Right lobe of liver (tissue), 6 donors: ENCODE data around the gene EPHB1. TPM values are rescaled to one million over a fixed set of nuclear protein-coding genes. Genes with fewer than 3 reads are reported as not detected.

ENCODE experiments used
- ATAC-seq, 4 donors: fragments of 200-7000 bp; cut with Tn5 transposase; one replicate each; pipeline ENCODE4 v1.9.1; 2020; ENCODE audit warnings: mild to moderate bottlenecking in 4 of 4, moderate library complexity in 4 of 4
- DNase-seq, 3 donors: peaks; one replicate each; pipeline ENCODE4 v3.0.0-alpha.2; 2020
- H3K27ac ChIP-seq, 3 donors: fragments of 200-600 bp; one replicate each; pipeline ENCODE4 v1.8.0; 2022
- H3K27me3 ChIP-seq, 2 donors: fragments of 200-600 bp; one replicate each; pipeline ENCODE4 v1.8.0; 2022
- H3K36me3 ChIP-seq, 4 donors: fragments of 200-600 bp; sonication (generic) in 1 of 4; one replicate each; pipeline versions ENCODE4 v1.5.1 to v1.8.0; 2017 to 2022; ENCODE audit warnings: control low read depth in 1 of 4
- H3K4me1 ChIP-seq, 4 donors: fragments of 200-600 bp; sonication (generic) in 1 of 4; one replicate each; pipeline versions ENCODE4 v1.5.1 to v1.8.0; 2017 to 2022; ENCODE audit warnings: control low read depth in 1 of 4
- H3K4me3 ChIP-seq, 3 donors: fragments of 200-600 bp; one replicate each; pipeline ENCODE4 v1.8.0; 2022
- H3K9me3 ChIP-seq, 4 donors: fragments of 200-600 bp; sonication (generic) in 1 of 4; one replicate each; pipeline versions ENCODE4 v1.5.1 to v1.8.0; 2017 to 2022; ENCODE audit warnings: control low read depth in 1 of 4
- POLR2A ChIP-seq: fragments of 450-650 bp; IDR thresholded peaks from one replicate; pipeline ENCODE4 v1.6.1; 2017; ENCODE audit warnings: antibody characterized with exemption, mild to moderate bottlenecking
- WGBS: methylation state at CpG from one replicate; pipeline ENCODE4 v1.1.6; 2018; ENCODE audit warnings: low coverage, low lambda C conversion rate; ENCODE audit not compliant: insufficient coverage; ENCODE audit errors: missing lambda C conversion rate; 5-methylcytosine and 5-hydroxymethylcytosine counted together
- intact Hi-C, 2 donors: fragments of 100-400 bp; cut with DNase I; formaldehyde crosslinking; loops; one replicate each; pipeline versions ENCODE4 v1.11.2 to v1.14.1; 2022
- total RNA-seq, 6 experiments: library from RNA; depleted of rRNA in 2 of 6; stranded (reverse); fragments of >200 nt in 2 of 6; fragmentation: NEBNext Ultra II Directional in 3 of 6; extraction: Animal tissue kit (Norgen Biotek cat#: 25700) in 3 of 6; gene quantifications; one replicate each; pipeline versions ENCODE4 v1.1.0 to v1.2.4, GENCODE V29; 2016 to 2023
- TF ChIP-seq, protein P1 (sequence below), 4 donors: fragments of 200-600 bp in 3 of 4; fragments of 450-650 bp in 1 of 4; IDR thresholded peaks; one replicate each; pipeline versions ENCODE4 v1.5.1 to v1.8.0; 2016 to 2022; ENCODE audit warnings: antibody characterized with exemption in 4 of 4, mild to moderate bottlenecking in 2 of 4
- donor health status: DM: no; HTN: yes; CAD: no.
- donor health status: DM: no; HTN: no; CAD: no.
- donor health status: DM: no; HTN: no; CAD: no.
- donor health status: DM: no; HTN: yes; CAD: no.
- donor health status: DM: no; HTN: yes; CAD: no.

The EPHB1 gene
- total RNA-seq, 6 experiments from 2014 or later = 0.63 to 10.9 (median 1.8) TPM

DNA sequence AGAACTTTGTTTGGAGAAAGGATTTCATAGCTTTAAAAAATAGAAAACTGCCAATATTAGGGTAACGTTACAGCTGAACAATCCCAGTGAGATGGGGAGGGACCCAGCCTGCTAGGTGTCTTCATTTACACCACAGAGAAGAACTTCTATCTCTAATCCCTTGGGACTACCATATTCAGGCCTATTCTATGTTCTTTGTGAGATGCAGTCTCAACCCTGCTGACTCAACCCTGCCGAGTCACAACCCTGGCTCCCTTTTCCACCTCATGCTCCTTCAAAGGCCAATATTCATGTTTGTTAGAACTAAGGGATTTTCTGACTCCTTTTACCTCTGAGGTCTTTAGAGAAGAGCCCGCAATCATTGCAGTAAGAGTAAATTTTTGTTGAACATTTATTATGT lies 350.5 kb downstream of the EPHB1 start:
- Histone ChIP-seq H3K4me3 (no peak overlapping the region), H3K36me3 (no peaks in the 10 kb centered on the region), H3K9me3 (no peaks in the 10 kb centered on the region), H3K4me1 (peaks cover 0 to 72% (median 30%) of the 10 kb centered on the region in 4 donors), H3K27me3 (no peaks in the 10 kb centered on the region), H3K27ac (peak overlapping the region in 1 of 3 donors; percentile 70)
- TF ChIP-seq, protein P1, sequence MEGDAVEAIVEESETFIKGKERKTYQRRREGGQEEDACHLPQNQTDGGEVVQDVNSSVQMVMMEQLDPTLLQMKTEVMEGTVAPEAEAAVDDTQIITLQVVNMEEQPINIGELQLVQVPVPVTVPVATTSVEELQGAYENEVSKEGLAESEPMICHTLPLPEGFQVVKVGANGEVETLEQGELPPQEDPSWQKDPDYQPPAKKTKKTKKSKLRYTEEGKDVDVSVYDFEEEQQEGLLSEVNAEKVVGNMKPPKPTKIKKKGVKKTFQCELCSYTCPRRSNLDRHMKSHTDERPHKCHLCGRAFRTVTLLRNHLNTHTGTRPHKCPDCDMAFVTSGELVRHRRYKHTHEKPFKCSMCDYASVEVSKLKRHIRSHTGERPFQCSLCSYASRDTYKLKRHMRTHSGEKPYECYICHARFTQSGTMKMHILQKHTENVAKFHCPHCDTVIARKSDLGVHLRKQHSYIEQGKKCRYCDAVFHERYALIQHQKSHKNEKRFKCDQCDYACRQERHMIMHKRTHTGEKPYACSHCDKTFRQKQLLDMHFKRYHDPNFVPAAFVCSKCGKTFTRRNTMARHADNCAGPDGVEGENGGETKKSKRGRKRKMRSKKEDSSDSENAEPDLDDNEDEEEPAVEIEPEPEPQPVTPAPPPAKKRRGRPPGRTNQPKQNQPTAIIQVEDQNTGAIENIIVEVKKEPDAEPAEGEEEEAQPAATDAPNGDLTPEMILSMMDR (IDR thresholded peaks at IDR 0.05) = no peak
- TF ChIP-seq POLR2A = no peak
- intact Hi-C loops = no loop called here
- DNase-seq (no peak), ATAC-seq (no peak)
- WGBS = 96% methylated on average over 3 of the region's 3 CpGs

DNA sequence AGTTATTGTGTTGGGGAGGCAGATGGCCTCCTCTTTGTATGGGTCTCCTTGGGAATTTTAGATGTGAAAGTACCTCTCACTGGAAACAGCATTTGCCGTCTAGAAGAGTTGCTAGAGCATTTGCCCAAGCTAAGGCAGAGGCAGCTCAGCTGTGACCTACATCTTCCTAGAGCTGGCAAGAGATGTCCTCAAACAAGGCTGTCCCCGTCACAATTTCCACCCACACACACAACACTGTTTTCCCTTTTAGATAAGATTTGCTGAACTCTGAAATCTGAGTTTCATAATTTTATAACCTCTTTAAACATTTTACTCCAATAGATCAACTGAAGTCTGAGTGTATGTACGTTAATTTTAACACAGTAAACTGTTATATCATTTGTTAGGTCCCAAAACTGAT lies 352.6 kb downstream of the EPHB1 start:
- peak; percentile 69 to 76 (median 76) for ATAC-seq
- Histone ChIP-seq H3K27me3 (no peaks in the 10 kb centered on the region), H3K27ac (peak overlapping the region; percentile 27 to 89 (median 86)), H3K9me3 (no peaks in the 10 kb centered on the region), H3K4me3 (no peak overlapping the region), H3K36me3 (no peaks in the 10 kb centered on the region), H3K4me1 (peaks cover 0 to 59% (median 21%) of the 10 kb centered on the region in 4 donors)
- intact Hi-C loops = no loop called here
- no peak for TF ChIP-seq POLR2A
- TF ChIP-seq, protein P1 (IDR thresholded peaks at IDR 0.05) = no peak
- DNase-seq = peak in 2 of 3 donors; percentile 50 to 85
- 14% methylated on average over 3 of the region's 3 CpGs for WGBS

DNA sequence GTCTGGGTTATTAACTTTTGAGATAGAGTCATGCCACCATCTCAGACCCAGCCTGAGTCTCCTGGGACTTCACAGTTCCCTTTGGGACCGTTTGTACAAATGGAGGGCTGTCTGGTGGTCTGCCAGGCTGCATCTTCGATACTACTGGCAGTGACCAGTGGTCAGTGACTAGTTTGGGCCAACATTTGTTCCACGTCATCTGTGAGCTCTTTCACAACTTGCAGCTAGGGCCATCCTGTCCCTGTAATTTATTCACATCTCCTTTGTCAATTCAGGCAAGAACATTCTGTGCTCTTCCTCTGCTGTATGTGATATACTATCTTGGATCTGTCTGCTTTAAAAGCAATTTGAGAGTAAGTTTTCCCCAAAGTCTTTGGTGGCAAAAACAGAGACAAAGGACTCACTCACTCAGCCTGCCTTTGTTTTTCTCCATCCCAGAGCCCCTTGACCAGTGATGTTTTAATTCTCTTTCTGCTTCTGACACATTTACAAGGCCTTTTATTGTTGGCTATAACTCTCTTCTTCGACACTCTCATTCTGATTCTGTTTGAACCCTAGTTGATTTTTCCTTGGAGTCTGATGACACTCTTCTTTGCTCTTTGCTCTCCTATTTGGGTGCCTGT lies 353.4 kb downstream of the EPHB1 start:
- Histone ChIP-seq H3K4me3 (no peak overlapping the region), H3K27ac (peak overlapping the region; percentile 27 to 89 (median 86)), H3K9me3 (no peaks in the 10 kb centered on the region), H3K27me3 (no peaks in the 10 kb centered on the region), H3K36me3 (no peaks in the 10 kb centered on the region), H3K4me1 (peaks cover 0 to 52% (median 18%) of the 10 kb centered on the region in 4 donors)
- 30% methylated on average over 3 of the region's 4 CpGs for WGBS
- DNase-seq (peak; percentile 47 to 89 (median 66)), ATAC-seq (peak; percentile 60 to 81 (median 68))
- intact Hi-C loops = no loop called here
- TF ChIP-seq POLR2A = peak; percentile 20
- TF ChIP-seq, protein P1 (IDR thresholded peaks at IDR 0.05) = no peak

DNA sequence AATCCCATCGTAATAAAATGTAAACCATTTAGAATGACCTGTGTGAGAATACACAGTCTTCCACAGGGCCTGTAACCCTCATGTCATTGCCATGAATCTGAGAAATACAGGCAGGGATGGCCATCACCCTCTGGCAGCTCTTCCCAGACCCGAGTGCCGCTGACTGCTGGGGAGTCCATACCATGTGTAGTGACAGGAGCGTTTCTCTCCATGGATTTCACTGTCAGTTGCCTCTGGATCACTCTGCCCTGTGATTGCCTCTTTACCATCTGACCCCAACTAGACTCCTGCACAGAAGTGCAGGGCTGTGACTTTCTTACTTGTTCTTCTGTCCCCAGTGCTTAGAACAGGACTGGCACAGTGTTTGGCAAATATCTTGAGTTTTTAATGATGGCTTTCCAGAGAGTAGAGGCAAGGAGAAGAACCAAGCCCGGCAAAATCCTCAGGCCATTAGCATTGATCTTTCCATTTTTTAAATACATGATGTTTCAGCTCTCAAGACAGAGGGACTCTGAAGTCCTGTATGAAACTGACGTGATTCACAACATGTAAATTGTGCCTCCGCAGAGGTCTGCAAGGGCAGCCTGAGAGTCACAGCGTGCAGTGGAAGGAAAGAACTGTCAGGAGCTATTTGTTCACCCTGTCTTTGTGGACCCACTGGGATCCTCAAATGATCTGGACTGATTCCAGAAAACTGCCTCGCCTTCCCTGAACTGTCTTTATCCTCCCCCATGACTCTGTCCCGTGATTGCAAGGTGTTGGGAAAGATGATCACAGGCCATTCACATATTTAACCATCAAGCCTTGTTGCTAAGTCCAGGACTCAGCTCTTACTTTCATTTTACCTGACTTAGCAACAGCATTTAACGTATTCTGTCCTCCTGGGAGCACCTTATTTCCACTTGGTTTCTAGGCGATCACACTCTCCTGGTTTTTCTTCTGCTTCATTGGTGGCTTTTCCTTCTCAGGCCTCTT lies 354.9 kb downstream of the EPHB1 start:
- DNase-seq (no peak), ATAC-seq (peak; percentile 25 to 49 (median 41))
- H3K27ac ChIP-seq = peak overlapping the region in 2 of 3 donors; percentile 86 to 89
- H3K36me3 ChIP-seq = no peaks in the 10 kb centered on the region
- WGBS = 57% methylated on average over 5 of the region's 12 CpGs
- no peak overlapping the region for H3K4me3 ChIP-seq
- TF ChIP-seq, protein P1 (IDR thresholded peaks at IDR 0.05) = no peak
- TF ChIP-seq POLR2A = no peak
- intact Hi-C loops = no loop called here
- no peaks in the 10 kb centered on the region for H3K9me3 ChIP-seq
- H3K27me3 ChIP-seq = no peaks in the 10 kb centered on the region
- H3K4me1 ChIP-seq = peaks cover 0 to 40% (median 16%) of the 10 kb centered on the region in 4 donors
